Right lobe of liver (tissue), 4 donors: ENCODE data around the gene ZNF445.

ENCODE experiments used
- POLR2A ChIP-seq: fragments of 450-650 bp; IDR thresholded peaks from one replicate; pipeline ENCODE4 v1.6.1; 2017; ENCODE audit warnings: antibody characterized with exemption, mild to moderate bottlenecking
- TF ChIP-seq, protein P1 (sequence below), 4 donors: fragments of 200-600 bp in 3 of 4; fragments of 450-650 bp in 1 of 4; IDR thresholded peaks; one replicate each; pipeline versions ENCODE4 v1.5.1 to v1.8.0; 2016 to 2022; ENCODE audit warnings: antibody characterized with exemption in 4 of 4, mild to moderate bottlenecking in 2 of 4
- donor health status: DM: no; HTN: no; CAD: no.
- donor health status: DM: no; HTN: no; CAD: no.
- donor health status: DM: no; HTN: yes; CAD: no.

DNA sequence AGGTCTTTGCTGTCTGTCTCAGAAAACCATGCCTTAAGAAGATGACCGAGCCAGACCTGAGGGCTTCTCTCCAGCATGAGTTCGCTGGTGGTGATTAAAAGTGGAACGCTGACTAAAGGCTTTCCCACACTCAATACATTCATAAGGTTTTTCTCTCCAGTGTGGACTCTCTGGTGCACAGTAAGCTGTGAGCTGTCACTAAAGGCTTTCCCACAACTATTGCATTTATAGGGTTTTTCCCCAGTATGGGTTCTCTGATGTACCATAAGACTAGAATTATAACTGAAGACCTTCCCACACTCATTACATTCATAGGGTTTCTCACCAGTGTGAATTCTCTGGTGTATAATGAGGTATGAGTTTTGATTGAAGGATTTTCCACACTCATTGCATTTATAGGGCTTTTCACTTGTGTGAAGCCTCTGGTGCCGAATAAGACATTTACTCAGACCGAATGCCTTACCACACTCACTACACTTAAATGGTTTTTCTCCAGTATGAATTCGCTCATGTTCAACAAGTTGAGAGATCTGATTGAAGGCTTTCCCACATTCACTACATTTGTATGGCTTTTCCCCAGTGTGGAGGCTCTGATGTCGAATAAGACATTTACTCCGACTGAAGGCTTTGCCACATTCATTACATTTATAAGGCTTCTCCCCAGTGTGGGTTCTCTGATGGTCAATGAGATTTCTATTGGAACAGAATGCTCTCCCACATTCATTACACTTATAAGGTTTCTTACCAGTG lies 21.9 kb upstream of the ZNF445 start:
- TF ChIP-seq, protein P1, sequence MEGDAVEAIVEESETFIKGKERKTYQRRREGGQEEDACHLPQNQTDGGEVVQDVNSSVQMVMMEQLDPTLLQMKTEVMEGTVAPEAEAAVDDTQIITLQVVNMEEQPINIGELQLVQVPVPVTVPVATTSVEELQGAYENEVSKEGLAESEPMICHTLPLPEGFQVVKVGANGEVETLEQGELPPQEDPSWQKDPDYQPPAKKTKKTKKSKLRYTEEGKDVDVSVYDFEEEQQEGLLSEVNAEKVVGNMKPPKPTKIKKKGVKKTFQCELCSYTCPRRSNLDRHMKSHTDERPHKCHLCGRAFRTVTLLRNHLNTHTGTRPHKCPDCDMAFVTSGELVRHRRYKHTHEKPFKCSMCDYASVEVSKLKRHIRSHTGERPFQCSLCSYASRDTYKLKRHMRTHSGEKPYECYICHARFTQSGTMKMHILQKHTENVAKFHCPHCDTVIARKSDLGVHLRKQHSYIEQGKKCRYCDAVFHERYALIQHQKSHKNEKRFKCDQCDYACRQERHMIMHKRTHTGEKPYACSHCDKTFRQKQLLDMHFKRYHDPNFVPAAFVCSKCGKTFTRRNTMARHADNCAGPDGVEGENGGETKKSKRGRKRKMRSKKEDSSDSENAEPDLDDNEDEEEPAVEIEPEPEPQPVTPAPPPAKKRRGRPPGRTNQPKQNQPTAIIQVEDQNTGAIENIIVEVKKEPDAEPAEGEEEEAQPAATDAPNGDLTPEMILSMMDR (IDR thresholded peaks at IDR 0.05) = no peak
- TF ChIP-seq POLR2A = no peak
